Hepatocyte (in vitro differentiated cells): ENCODE measurements around the gene GDF11. TPM values are rescaled to one million over a fixed set of nuclear protein-coding genes. Genes with fewer than 3 reads are reported as not detected.

Experiments
- DNase-seq: peaks from one replicate; pipeline ENCODE4 v3.0.0-alpha.2; 2016; ENCODE audit warnings: low spot score
- H2AFZ ChIP-seq: fragments of 200-600 bp; sonication (generic); 2 replicates; pipeline ENCODE4 v1.6.0; 2016; ENCODE audit warnings: antibody characterized with exemption, mild to moderate bottlenecking
- H3K27ac ChIP-seq: fragments of 200-600 bp; sonication (generic); 2 replicates; pipeline ENCODE4 v1.5.1; 2016; ENCODE audit warnings: mild to moderate bottlenecking
- H3K27me3 ChIP-seq: fragments of 200-600 bp; sonication (generic); 2 replicates; pipeline ENCODE4 v1.6.1; 2016
- H3K36me3 ChIP-seq: fragments of 200-600 bp; sonication (generic); replicated peaks from 2 replicates; pipeline ENCODE4 v1.5.1; 2016; ENCODE audit warnings: low read depth; ENCODE audit not compliant: insufficient read depth
- H3K4me1 ChIP-seq: fragments of 200-600 bp; sonication (generic); 2 replicates; pipeline ENCODE4 v1.5.1; 2016; ENCODE audit warnings: mild to moderate bottlenecking, moderate library complexity; ENCODE audit not compliant: insufficient read depth
- H3K4me2 ChIP-seq: fragments of 200-600 bp; sonication (generic); 2 replicates; pipeline ENCODE4 v1.6.0; 2016
- H3K4me3 ChIP-seq: fragments of 200-600 bp; sonication (generic); 2 replicates; pipeline ENCODE4 v1.5.1; 2016; ENCODE audit warnings: mild to moderate bottlenecking
- H3K79me2 ChIP-seq: fragments of 200-600 bp; sonication (generic); 2 replicates; pipeline ENCODE4 v1.6.0; 2017; ENCODE audit warnings: mild to moderate bottlenecking
- H3K9me2 ChIP-seq: fragments of 200-600 bp; sonication (generic); replicated peaks from 2 replicates; pipeline ENCODE4 v1.6.0; 2017; ENCODE audit warnings: mild to moderate bottlenecking; ENCODE audit not compliant: insufficient read depth
- H3K9me3 ChIP-seq: fragments of 200-600 bp; sonication (generic); 2 replicates; pipeline ENCODE4 v1.5.1; 2016; ENCODE audit warnings: low read depth, mild to moderate bottlenecking
- H4K20me1 ChIP-seq: fragments of 200-600 bp; sonication (generic); 2 replicates; pipeline ENCODE4 v1.6.0; 2016; ENCODE audit warnings: mild to moderate bottlenecking; ENCODE audit not compliant: insufficient read depth, poor library complexity, severe bottlenecking
- EZH2 ChIP-seq: fragments of 200-600 bp; sonication (generic); IDR thresholded peaks from 2 replicates; pipeline ENCODE4 v1.6.1; 2016; ENCODE audit warnings: antibody characterized with exemption, mild to moderate bottlenecking, borderline replicate concordance
- EZH2phosphoT487 ChIP-seq: fragments of 200-600 bp; sonication (generic); IDR thresholded peaks from one replicate; pipeline ENCODE4 v1.6.1; 2018; ENCODE audit warnings: antibody characterized with exemption, mild to moderate bottlenecking, low read depth, moderate library complexity; ENCODE audit not compliant: unreplicated experiment, severe bottlenecking
- WGBS: methylation state at CpG from one replicate; pipeline ENCODE4 v1.1.6; 2016; ENCODE audit warnings: low lambda C conversion rate; ENCODE audit errors: missing lambda C conversion rate; 5-methylcytosine and 5-hydroxymethylcytosine counted together
- polyA plus RNA-seq: library from polyadenylated mRNA; unstranded; fragments of >200 nt; fragmentation: Nextera tagmentation; extraction: Ambion mirVana; gene quantifications from 2 replicates; pipeline ENCODE4 v1.2.1, GENCODE V29; 2016
- total RNA-seq: library from RNA; depleted of rRNA; stranded (reverse); fragments of >200 nt; gene quantifications from 2 replicates; pipeline ENCODE4 v1.2.3, GENCODE V29; 2014
- TF ChIP-seq, protein P1 (sequence below): fragments of 200-600 bp; sonication (generic); IDR thresholded peaks from 2 replicates; pipeline ENCODE4 v1.5.1; 2016; ENCODE audit warnings: antibody characterized with exemption, mild to moderate bottlenecking; ENCODE audit not compliant: poor library complexity

Gene GDF11
- total and polyA plus RNA-seq, 2 experiments from 2014 or later: 4.1 to 7.9 TPM

DNA sequence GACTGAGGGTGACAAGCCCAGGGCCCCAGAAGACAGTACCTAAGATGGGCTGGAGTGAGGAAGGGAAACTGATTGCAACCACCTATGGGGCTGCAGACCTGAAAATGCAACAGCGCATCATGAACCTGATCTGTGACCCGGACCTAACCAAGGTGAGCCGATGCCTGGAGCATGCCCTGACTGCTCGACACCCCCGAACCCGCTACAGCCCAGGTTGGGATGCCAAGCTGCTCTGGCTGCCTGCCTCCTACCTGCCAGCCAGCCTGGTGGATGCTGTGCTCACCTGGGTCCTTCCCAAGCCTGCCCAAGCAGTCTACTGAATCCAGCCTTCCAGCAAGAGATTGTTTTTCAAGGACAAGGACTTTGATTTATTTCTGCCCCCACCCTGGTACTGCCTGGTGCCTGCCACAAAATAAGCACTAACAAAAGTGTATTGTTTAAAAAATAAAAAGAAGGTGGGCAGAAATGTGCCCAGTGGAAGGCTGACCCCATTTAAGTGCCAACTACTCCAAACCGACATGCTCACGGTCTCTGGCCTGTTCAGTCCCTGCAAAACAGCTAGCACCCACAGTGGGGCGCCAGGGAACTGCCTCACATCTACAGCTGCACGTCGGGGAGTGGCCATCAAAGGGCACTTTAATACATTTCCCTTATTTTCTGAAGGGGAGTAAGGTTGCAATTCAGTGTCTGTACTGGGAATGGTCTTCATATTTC is 18.5 kb upstream of the GDF11 start:
- peak; percentile 79 for DNase-seq
- Histone ChIP-seq H2AFZ (no peak overlapping the region), H3K4me2 (no peak overlapping the region), H3K27me3 (no peaks in the 10 kb centered on the region), H4K20me1 (peaks cover 26% of the 10 kb centered on the region), H3K9me2 (no peaks in the 10 kb centered on the region), H3K27ac (peak overlapping the region; percentile 35), H3K36me3 (no peaks in the 10 kb centered on the region), H3K4me3 (no peak overlapping the region), H3K9me3 (no peaks in the 10 kb centered on the region), H3K4me1 (peaks cover 20% of the 10 kb centered on the region), H3K79me2 (peaks cover 40% of the 10 kb centered on the region)
- WGBS: 71% methylated on average over 11 of the region's 11 CpGs
- TF ChIP-seq, protein P1, sequence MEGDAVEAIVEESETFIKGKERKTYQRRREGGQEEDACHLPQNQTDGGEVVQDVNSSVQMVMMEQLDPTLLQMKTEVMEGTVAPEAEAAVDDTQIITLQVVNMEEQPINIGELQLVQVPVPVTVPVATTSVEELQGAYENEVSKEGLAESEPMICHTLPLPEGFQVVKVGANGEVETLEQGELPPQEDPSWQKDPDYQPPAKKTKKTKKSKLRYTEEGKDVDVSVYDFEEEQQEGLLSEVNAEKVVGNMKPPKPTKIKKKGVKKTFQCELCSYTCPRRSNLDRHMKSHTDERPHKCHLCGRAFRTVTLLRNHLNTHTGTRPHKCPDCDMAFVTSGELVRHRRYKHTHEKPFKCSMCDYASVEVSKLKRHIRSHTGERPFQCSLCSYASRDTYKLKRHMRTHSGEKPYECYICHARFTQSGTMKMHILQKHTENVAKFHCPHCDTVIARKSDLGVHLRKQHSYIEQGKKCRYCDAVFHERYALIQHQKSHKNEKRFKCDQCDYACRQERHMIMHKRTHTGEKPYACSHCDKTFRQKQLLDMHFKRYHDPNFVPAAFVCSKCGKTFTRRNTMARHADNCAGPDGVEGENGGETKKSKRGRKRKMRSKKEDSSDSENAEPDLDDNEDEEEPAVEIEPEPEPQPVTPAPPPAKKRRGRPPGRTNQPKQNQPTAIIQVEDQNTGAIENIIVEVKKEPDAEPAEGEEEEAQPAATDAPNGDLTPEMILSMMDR: peak; percentile 56
- no peak for TF ChIP-seq EZH2
- TF ChIP-seq EZH2phosphoT487: no peak

DNA sequence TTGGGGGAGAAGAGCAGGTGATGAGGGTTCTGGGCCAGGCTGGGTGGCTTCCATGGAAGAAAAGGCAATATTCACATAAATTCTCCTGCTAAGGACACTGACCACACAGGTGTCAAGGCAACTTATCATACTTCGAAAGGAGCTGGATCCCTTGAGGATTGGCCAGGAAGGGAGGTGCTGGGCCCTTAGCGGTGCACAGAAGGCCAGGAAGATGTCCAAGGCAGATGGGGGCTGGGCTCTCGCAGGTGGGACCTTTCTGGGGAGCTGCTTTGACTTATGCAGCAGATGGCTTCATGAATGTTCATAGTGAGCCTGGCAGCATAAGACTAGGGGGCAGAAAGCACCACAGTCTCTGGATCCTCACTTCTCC is 18.0 kb upstream of the GDF11 start:
- Histone ChIP-seq H3K27ac (no peak overlapping the region), H3K79me2 (peaks cover 40% of the 10 kb centered on the region), H3K9me2 (no peaks in the 10 kb centered on the region), H3K4me2 (no peak overlapping the region), H2AFZ (no peak overlapping the region), H3K9me3 (no peaks in the 10 kb centered on the region), H4K20me1 (peaks cover 26% of the 10 kb centered on the region), H3K36me3 (no peaks in the 10 kb centered on the region), H3K4me3 (no peak overlapping the region), H3K27me3 (no peaks in the 10 kb centered on the region), H3K4me1 (peaks cover 15% of the 10 kb centered on the region)
- TF ChIP-seq, protein P1: no peak
- TF ChIP-seq EZH2 (no peak), EZH2phosphoT487 (no peak)
- DNase-seq: no peak
- WGBS: 84% methylated on average over 3 of the region's 3 CpGs

DNA sequence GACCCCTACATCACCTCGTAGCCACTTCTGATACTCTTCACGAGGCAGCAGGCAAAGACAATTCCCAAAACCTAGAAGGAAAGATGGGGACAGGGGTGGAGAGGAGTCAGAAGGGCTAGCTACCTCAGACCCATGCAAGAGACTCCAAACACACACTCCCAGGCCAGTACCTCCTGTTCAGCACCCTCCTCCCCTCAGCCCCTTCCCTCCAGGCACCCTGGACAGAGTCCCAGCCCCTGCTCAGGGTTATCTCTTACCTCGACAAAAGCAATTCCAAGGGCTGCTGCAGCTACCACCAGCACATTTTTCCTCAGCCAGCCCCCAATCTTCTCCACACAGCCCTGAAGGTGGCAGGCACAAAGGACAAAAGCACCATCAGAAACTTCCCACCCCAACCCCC is 17.4 kb upstream of the GDF11 start:
- H3K9me3 ChIP-seq: no peaks in the 10 kb centered on the region
- H4K20me1 ChIP-seq: peaks cover 26% of the 10 kb centered on the region
- TF ChIP-seq, protein P1: no peak
- TF ChIP-seq EZH2 (no peak), EZH2phosphoT487 (no peak)
- no peaks in the 10 kb centered on the region for H3K27me3 ChIP-seq
- 67% methylated on average over 3 of the region's 3 CpGs for WGBS
- peaks cover 42% of the 10 kb centered on the region for H3K79me2 ChIP-seq
- H2AFZ ChIP-seq: no peak overlapping the region
- no peaks in the 10 kb centered on the region for H3K36me3 ChIP-seq
- H3K4me2 ChIP-seq: peak overlapping the region; percentile 81
- peaks cover 18% of the 10 kb centered on the region for H3K4me1 ChIP-seq
- no peaks in the 10 kb centered on the region for H3K9me2 ChIP-seq
- no peak overlapping the region for H3K4me3 ChIP-seq
- DNase-seq: no peak
- H3K27ac ChIP-seq: no peak overlapping the region
